Measurements from ENCODE around the gene L1TD1. TPM values are rescaled to one million over a fixed set of nuclear protein-coding genes. Genes with fewer than 3 reads are reported as not detected.

The L1TD1 gene
- total and polyA plus RNA-seq, 2 experiments from 2014 or later: 283 to 628 TPM

GRCh38 chr1:62185677-62186076, 9.0 kb upstream of the L1TD1 start:
- no peak overlapping the region for H3K27ac ChIP-seq (ENCODE audit: low read depth)
- H3K4me3 ChIP-seq: no peak overlapping the region
- no peaks in the 10 kb centered on the region for H3K27me3 ChIP-seq (ENCODE audit: insufficient read depth)
- H3K4me1 ChIP-seq (ENCODE audit: insufficient read depth): peaks cover 35% of the 10 kb centered on the region
- no peak for ATAC-seq
- H3K79me2 ChIP-seq (replicated peaks; ENCODE audit: insufficient read depth): no peaks in the 10 kb centered on the region
- no peak for TF ChIP-seq CREB1 (CRISPR knock-in tag; IDR thresholded peaks at IDR 0.05; ENCODE audit: low read depth)
- no peak for TF ChIP-seq STAT1 (IDR thresholded peaks at IDR 0.05; ENCODE audit: unreplicated experiment)
- no peak for TF ChIP-seq JUNB (IDR thresholded peaks at IDR 0.05; ENCODE audit: unreplicated experiment)
- TF ChIP-seq REST (IDR thresholded peaks at IDR 0.05; ENCODE audit: unreplicated experiment): no peak
- no peak for TF ChIP-seq NANOG (IDR thresholded peaks at IDR 0.05; ENCODE audit: borderline replicate concordance)
- no peak for TF ChIP-seq ETS1 (IDR thresholded peaks at IDR 0.05)
- no peak for TF ChIP-seq ZNF331 (CRISPR knock-in tag; IDR thresholded peaks at IDR 0.05; ENCODE audit: low read depth)
- TF ChIP-seq EZH2 (IDR thresholded peaks at IDR 0.05; ENCODE audit: low read depth, unreplicated experiment): no peak
- no peak for TF ChIP-seq CTCF (conservative IDR thresholded peaks at IDR 0.05; ENCODE audit: low read depth in 2 of 2)
- TF ChIP-seq ZNF462 (CRISPR knock-in tag; IDR thresholded peaks at IDR 0.05): no peak
- TF ChIP-seq EZH2phosphoT487 (IDR thresholded peaks at IDR 0.05; ENCODE audit: unreplicated experiment): no peak
- TF ChIP-seq ZNF114 (CRISPR knock-in tag; IDR thresholded peaks at IDR 0.05): no peak
- TF ChIP-seq POLR2AphosphoS5 (IDR thresholded peaks at IDR 0.05; ENCODE audit: low read depth): no peak
- H3K27ac Mint-ChIP-seq: no peak overlapping the region
- no peaks in the 10 kb centered on the region for H3K36me3 Mint-ChIP-seq (ENCODE audit: low read depth)
- no peak for DNase-seq (ENCODE audit: low spot score)
- H3K4me3 Mint-ChIP-seq: no peak overlapping the region
- H2AFZ ChIP-seq: no peak overlapping the region
- H3K27me3 Mint-ChIP-seq (ENCODE audit: insufficient read depth, low read depth, poor library complexity): peaks cover 5% of the 10 kb centered on the region
- H4K20me1 ChIP-seq (replicated peaks; ENCODE audit: insufficient read depth): no peaks in the 10 kb centered on the region
- no peak overlapping the region for H3K4me2 ChIP-seq
- H3K9me3 Mint-ChIP-seq: no peaks in the 10 kb centered on the region
- no peaks in the 10 kb centered on the region; the same call in 1 of the 2 replicates for H3F3A ChIP-seq (replicated peaks; ENCODE audit: low read depth)
- peaks cover 39% of the 10 kb centered on the region for H3K4me1 Mint-ChIP-seq
- no peaks in the 10 kb centered on the region for H3K36me3 ChIP-seq (ENCODE audit: insufficient read depth)
- no peaks in the 10 kb centered on the region for H3K9me2 ChIP-seq (ENCODE audit: insufficient read depth)

All from GM23338 (cell line).